GM18508 (cell line): ENCODE measurements around the gene CUX1.
"Not testable (repeated sequence)": the region's sequence is repeated elsewhere in the genome, so short reads cannot be mapped to it uniquely, and the experiment has no call there.

ENCODE experiments used
- ATAC-seq: cut with Tn5 transposase; IDR thresholded peaks from one replicate; pipeline ENCODE4 v1.9.1; 2021; ENCODE audit warnings: moderate number of reproducible peaks; ENCODE audit not compliant: insufficient read depth, unreplicated experiment

CUX1 gene

DNA sequence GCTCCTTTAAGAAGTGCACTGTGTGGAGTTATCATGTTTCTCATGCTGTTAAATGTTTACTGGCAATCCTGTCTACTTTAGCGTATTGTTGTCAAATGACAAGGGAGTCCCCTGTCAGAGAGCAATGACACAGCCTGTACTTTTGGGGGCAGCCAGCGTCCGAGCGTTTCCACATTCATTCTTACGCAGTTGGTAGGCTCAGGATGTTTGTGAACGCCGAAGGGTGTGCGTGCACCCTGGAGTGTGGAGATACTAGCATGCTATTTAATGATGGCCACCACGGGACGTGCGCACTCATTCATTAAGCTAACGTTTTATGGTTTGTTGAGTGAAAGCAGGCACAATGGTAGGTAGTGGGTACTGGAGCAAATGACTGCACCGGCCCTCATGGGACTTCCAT, 48.0 kb downstream of the CUX1 start:
- no peak for ATAC-seq

DNA sequence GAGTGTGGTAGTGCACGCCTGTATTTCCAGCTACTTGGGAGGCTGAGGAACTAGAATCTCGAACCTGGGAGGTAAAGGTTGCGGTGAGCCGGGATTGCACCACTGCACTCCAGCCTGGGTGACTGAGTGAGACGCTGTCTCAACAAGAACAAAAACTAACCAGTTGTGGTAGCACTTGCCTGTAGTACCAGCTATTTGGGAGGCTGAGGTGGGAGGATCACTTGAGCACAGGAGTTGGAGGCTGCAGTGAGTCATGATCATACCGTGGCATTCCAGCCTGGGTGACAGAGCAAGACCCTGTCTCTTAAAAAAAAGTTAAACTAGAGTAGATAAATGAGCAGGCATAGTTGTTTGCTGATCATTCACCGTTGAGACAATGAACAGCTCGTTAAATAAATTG, 48.9 kb downstream of the CUX1 start:
- no peak for ATAC-seq

DNA sequence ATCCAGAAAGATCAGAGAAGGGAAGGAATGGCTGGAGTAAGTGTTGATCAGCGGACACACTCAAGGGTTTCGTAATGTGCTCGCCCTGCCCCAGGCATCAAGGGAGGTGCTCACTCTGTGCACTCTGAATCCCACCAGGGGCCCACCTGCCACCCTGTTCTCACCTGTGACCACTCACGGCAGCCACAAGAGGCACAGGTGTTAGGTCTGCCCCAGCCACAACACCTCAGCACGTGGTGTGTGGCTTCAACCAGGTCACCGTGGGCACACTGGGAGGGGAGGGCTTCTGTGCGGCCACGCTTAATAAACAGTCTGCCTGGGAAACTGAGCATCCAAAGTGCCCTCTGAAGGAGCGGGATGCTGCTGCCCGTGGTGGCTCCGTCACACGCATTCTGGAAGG, 49.8 kb downstream of the CUX1 start:
- no peak for ATAC-seq

GRCh38 chr7:101867681-101868080, 50.3 kb downstream of the CUX1 start:
- not testable (repeated sequence) for ATAC-seq

- ATAC-seq = no peak
These were observed 50.9 kb downstream of the CUX1 start for GRCh38 chr7:101868191-101868950.

- no peak for ATAC-seq
These were observed 51.8 kb downstream of the CUX1 start for GRCh38 chr7:101869026-101869900.

- no peak for ATAC-seq
These were observed 52.5 kb downstream of the CUX1 start for GRCh38 chr7:101869901-101870290.

DNA sequence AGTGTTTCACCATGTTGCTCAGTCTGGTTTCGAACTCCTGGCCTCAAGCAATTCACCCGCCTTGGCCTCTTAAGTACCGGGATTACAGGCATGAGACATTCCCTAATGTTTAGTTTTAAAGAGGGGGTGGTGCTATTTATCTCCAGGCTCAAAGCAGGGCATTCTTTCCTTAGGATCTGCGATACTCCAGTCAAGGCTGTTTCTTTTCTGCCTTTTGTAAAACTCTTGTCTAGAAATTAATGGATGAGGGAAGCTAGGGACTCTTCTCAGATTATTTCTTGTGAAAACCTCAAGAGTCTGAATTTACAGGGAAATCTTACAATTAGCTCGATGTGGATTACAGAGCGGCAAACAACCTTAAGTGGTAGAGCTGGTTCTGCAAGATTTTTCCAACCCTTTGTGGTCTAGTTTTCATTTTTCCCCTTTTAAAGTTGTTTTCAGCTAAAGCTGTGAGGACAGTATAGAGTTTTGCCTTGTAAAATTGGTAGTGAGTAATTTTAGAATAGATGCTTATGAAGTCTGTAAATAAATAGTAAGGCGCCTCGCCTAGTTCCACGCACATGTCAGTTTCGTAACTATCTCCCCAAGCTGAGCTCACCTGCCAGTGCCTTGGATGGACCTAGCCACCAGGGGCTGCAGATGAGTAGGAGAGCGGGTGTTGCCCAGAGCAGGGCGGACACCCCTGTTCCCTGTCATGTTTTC, 53.1 kb downstream of the CUX1 start:
- no peak for ATAC-seq

DNA sequence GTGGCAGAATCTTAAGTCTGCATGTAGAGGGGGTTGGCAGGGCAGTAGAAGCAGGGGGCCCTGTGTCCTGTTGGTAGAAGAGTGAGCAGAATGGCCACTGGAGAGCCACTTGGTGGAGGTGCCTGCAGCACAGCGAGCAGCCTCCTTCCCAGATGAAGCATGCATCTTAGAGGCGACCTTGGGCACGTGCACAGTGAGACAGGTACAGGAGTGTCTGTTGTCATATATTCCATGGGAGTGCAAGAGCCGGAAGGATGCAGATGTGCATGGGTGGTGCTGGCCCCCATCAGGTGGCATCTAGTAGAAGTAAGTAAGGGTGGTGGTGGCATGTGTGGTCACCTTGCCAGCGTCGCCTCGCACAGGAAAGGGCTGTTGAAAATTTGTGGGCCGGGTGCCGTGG, 53.9 kb downstream of the CUX1 start:
- no peak for ATAC-seq

GRCh38 chr7:101874028-101874427, 56.6 kb downstream of the CUX1 start:
- no peak for ATAC-seq

GRCh38 chr7:101875283-101875846, 57.9 kb downstream of the CUX1 start:
- ATAC-seq = no peak

DNA sequence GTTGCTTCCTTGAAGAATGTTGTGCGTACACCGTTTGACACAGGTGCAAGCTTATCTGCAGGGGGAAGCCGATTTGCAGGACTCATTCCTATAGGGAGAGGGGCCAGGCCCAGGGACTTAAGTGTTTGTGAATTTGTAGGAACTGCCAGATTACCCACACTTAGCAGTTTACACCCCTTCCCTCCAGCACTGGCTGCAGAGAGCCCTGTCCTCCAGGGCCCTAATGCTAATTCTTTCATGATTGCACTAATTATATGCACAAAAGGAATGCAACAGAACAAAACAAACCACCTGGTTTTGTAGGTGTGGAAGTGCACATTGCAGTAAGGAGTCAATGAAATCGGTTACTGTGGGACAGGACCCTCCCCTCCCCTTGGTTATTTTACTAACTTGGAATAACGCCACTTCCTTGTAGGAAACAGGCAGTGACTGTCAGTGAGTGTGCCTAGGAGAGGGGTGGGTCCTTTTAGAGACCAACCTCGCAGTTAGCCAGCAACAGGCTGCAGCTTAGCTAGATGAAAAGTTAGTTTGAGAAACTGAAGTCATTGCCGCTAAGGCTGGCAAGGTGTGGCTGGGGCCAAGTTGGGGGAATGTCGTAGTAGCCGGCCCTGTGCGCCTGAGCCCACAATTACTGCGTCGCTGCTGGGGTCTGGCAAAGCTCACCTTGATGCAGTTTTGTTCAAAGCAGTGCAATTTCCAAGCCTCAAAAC, 60.6 kb downstream of the CUX1 start:
- no peak for ATAC-seq

DNA sequence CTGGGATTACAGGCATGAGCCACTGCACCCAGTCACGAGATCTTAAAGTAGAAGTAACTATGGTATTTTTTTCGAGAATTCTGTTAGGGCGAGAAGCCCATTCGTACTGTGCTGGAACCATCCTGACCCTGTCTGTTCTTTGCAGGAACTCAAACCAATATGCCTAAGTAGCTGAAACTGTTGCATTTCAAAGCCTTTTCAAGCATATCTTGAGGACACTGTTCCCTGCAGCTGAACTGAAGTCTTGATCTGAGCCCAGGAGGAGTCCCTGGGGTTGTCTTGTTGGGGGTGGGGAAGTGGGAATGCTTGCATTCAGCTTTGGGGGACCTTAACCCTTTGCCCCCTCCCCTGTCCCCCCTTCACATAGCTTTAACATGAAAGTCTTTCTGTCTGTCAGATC, 61.5 kb downstream of the CUX1 start:
- ATAC-seq = no peak

GRCh38 chr7:101879565-101879964, 62.1 kb downstream of the CUX1 start:
- ATAC-seq = no peak

DNA sequence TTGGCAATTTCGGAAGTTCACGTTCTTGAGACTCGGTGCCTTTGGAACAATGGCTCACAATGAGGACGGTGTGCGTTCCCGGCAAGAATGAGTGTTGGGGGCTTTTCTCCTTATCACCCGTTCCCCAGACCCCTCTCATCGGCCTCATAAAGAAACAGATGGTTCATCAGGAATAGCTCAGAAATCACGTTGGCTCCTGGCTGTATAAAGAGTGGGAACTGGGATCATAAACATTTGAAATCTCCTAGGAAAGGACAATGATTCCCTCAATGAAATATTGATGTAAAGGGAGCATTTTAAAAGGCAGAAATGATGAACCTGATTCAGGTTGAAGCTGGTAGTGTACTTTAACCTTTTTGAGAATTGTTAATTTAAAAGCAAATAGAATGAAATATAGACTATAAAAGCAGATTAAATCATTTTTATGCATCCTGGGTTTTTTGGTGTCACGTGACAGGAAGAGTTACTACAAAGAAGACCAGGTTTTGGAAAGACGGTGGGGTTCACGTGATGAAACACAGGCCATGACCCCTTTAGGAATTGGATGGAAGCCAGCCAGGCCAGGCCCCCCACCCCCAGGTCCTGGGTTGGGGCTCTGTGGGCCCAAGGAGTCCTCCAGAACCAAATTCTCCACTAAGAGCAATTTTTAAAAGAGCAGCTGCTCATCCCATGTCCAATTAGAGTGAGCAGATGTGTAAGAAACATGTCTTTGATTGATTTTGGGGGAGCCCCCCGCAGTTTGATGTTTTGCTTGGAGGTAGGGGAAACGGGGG, 63.0 kb downstream of the CUX1 start:
- ATAC-seq = no peak

GRCh38 chr7:101882005-101882421, 64.6 kb downstream of the CUX1 start:
- ATAC-seq = no peak

GRCh38 chr7:101882595-101883564, 65.5 kb downstream of the CUX1 start:
- ATAC-seq = no peak
